ENCODE measurements around the gene RFX3.

RFX3 gene

GRCh38 chr9:3239240-3239639, 286.6 kb downstream of the RFX3 start:
- H3K4me1 ChIP-seq (ENCODE audit: control insufficient read depth in 2 of 2, insufficient read depth in 1 of 2, low read depth in 1 of 2, low read length in 2 of 2) = peaks cover 2 to 3% of the 10 kb centered on the region in 2 donors
- no peak overlapping the region for H2BK12ac ChIP-seq (ENCODE audit: low read length)
- H3K9me3 ChIP-seq (replicated peaks in 1 of 2; ENCODE audit: control insufficient read depth in 2 of 2, insufficient read depth in 1 of 2, low read depth in 1 of 2, low read length in 2 of 2) = no peaks in the 10 kb centered on the region
- H3K4me2 ChIP-seq (ENCODE audit: insufficient read depth, low read length, poor library complexity, severe bottlenecking) = no peak overlapping the region
- no peak overlapping the region for H2BK120ac ChIP-seq (ENCODE audit: low read depth, low read length)
- no peak overlapping the region for H2BK15ac ChIP-seq (ENCODE audit: low read length)
- no CpG with 5 or more reads among the region's 4 CpGs for WGBS, 2 donors (ENCODE audit: extremely low coverage in 2 of 2, insufficient read length in 2 of 2, insufficient replicate concordance in 1 of 2)
- H2BK5ac ChIP-seq (ENCODE audit: low read length) = no peak overlapping the region
- H3K4ac ChIP-seq (ENCODE audit: low read length) = no peak overlapping the region
- H4K8ac ChIP-seq (ENCODE audit: low read depth, low read length) = no peak overlapping the region
- H2AK5ac ChIP-seq (ENCODE audit: low read depth, low read length) = no peak overlapping the region
- no peak overlapping the region for H3K9ac ChIP-seq (ENCODE audit: low read depth, low read length, poor library complexity)
- H3K18ac ChIP-seq (ENCODE audit: low read length) = no peak overlapping the region
- H4K91ac ChIP-seq (ENCODE audit: low read depth, low read length, poor library complexity) = no peak overlapping the region
- H3K36me3 ChIP-seq (replicated peaks in 1 of 2; ENCODE audit: control insufficient read depth in 2 of 2, insufficient read depth in 2 of 2, low read length in 2 of 2) = peaks cover 3 to 57% of the 10 kb centered on the region in 2 donors
- no peak overlapping the region for H3K14ac ChIP-seq (ENCODE audit: low read length)
- H3K23ac ChIP-seq (ENCODE audit: low read depth, low read length, poor library complexity) = no peak overlapping the region
- no peak for DNase-seq (ENCODE audit: low spot score)
- no peak overlapping the region for H2AFZ ChIP-seq (ENCODE audit: low read length)
- no peak overlapping the region for H3K4me3 ChIP-seq (ENCODE audit: low read length in 2 of 2)
- H3K27me3 ChIP-seq (ENCODE audit: control insufficient read depth in 3 of 3, insufficient read depth in 3 of 3, low read depth in 1 of 3, low read length in 3 of 3) = no peaks in the 10 kb centered on the region
- H3K79me1 ChIP-seq (ENCODE audit: low read depth, low read length) = peaks cover 2% of the 10 kb centered on the region
- H3K27ac ChIP-seq (replicated peaks; ENCODE audit: low read length) = no peak overlapping the region

GRCh38 chr9:3238236-3238635, 287.6 kb downstream of the RFX3 start:
- H3K4me2 ChIP-seq (ENCODE audit: insufficient read depth, low read length, poor library complexity, severe bottlenecking) = no peak overlapping the region
- no peaks in the 10 kb centered on the region for H3K27me3 ChIP-seq (ENCODE audit: control insufficient read depth in 3 of 3, insufficient read depth in 3 of 3, low read depth in 1 of 3, low read length in 3 of 3)
- no peak for DNase-seq (ENCODE audit: low spot score)
- H3K4me3 ChIP-seq (ENCODE audit: low read length in 2 of 2) = no peak overlapping the region
- peaks cover 2% of the 10 kb centered on the region for H3K79me1 ChIP-seq (ENCODE audit: low read depth, low read length)
- no peaks in the 10 kb centered on the region for H3K9me3 ChIP-seq (replicated peaks in 1 of 2; ENCODE audit: control insufficient read depth in 2 of 2, insufficient read depth in 1 of 2, low read depth in 1 of 2, low read length in 2 of 2)
- H3K4me1 ChIP-seq (ENCODE audit: control insufficient read depth in 2 of 2, insufficient read depth in 1 of 2, low read depth in 1 of 2, low read length in 2 of 2) = peaks cover 2 to 3% of the 10 kb centered on the region in 2 donors
- H2AK5ac ChIP-seq (ENCODE audit: low read depth, low read length) = no peak overlapping the region
- no peak overlapping the region for H2AFZ ChIP-seq (ENCODE audit: low read length)
- H3K9ac ChIP-seq (ENCODE audit: low read depth, low read length, poor library complexity) = no peak overlapping the region
- no peak overlapping the region for H4K91ac ChIP-seq (ENCODE audit: low read depth, low read length, poor library complexity)
- no peak overlapping the region for H3K27ac ChIP-seq (replicated peaks; ENCODE audit: low read length)
- no peak overlapping the region for H2BK5ac ChIP-seq (ENCODE audit: low read length)
- no peak overlapping the region for H3K14ac ChIP-seq (ENCODE audit: low read length)
- H3K18ac ChIP-seq (ENCODE audit: low read length) = no peak overlapping the region
- no CpG with 5 or more reads among the region's 4 CpGs for WGBS, 2 donors (ENCODE audit: extremely low coverage in 2 of 2, insufficient read length in 2 of 2, insufficient replicate concordance in 1 of 2)
- peaks cover 3 to 60% of the 10 kb centered on the region in 2 donors for H3K36me3 ChIP-seq (replicated peaks in 1 of 2; ENCODE audit: control insufficient read depth in 2 of 2, insufficient read depth in 2 of 2, low read length in 2 of 2)
- no peak overlapping the region for H2BK12ac ChIP-seq (ENCODE audit: low read length)
- H2BK15ac ChIP-seq (ENCODE audit: low read length) = no peak overlapping the region
- H3K23ac ChIP-seq (ENCODE audit: low read depth, low read length, poor library complexity) = no peak overlapping the region
- H3K4ac ChIP-seq (ENCODE audit: low read length) = no peak overlapping the region
- H2BK120ac ChIP-seq (ENCODE audit: low read depth, low read length) = no peak overlapping the region
- H4K8ac ChIP-seq (ENCODE audit: low read depth, low read length) = no peak overlapping the region

GRCh38 chr9:3237121-3237520, 288.7 kb downstream of the RFX3 start:
- H4K91ac ChIP-seq (ENCODE audit: low read depth, low read length, poor library complexity) = no peak overlapping the region
- peaks cover 2% of the 10 kb centered on the region for H3K79me1 ChIP-seq (ENCODE audit: low read depth, low read length)
- no peaks in the 10 kb centered on the region for H3K27me3 ChIP-seq (ENCODE audit: control insufficient read depth in 3 of 3, insufficient read depth in 3 of 3, low read depth in 1 of 3, low read length in 3 of 3)
- no peak overlapping the region for H2BK15ac ChIP-seq (ENCODE audit: low read length)
- H2BK12ac ChIP-seq (ENCODE audit: low read length) = no peak overlapping the region
- no peak overlapping the region for H3K23ac ChIP-seq (ENCODE audit: low read depth, low read length, poor library complexity)
- no peak overlapping the region for H3K14ac ChIP-seq (ENCODE audit: low read length)
- H2AFZ ChIP-seq (ENCODE audit: low read length) = no peak overlapping the region
- no peak overlapping the region for H4K8ac ChIP-seq (ENCODE audit: low read depth, low read length)
- H3K4me1 ChIP-seq (ENCODE audit: control insufficient read depth in 2 of 2, insufficient read depth in 1 of 2, low read depth in 1 of 2, low read length in 2 of 2) = peaks cover 2 to 3% of the 10 kb centered on the region in 2 donors
- H3K9ac ChIP-seq (ENCODE audit: low read depth, low read length, poor library complexity) = no peak overlapping the region
- H3K9me3 ChIP-seq (replicated peaks in 1 of 2; ENCODE audit: control insufficient read depth in 2 of 2, insufficient read depth in 1 of 2, low read depth in 1 of 2, low read length in 2 of 2) = no peaks in the 10 kb centered on the region
- no peak overlapping the region for H3K27ac ChIP-seq (replicated peaks; ENCODE audit: low read length)
- no peak overlapping the region for H3K4me2 ChIP-seq (ENCODE audit: insufficient read depth, low read length, poor library complexity, severe bottlenecking)
- H3K4me3 ChIP-seq (ENCODE audit: low read length in 2 of 2) = no peak overlapping the region
- DNase-seq (ENCODE audit: low spot score) = no peak
- H2BK5ac ChIP-seq (ENCODE audit: low read length) = no peak overlapping the region
- H2AK5ac ChIP-seq (ENCODE audit: low read depth, low read length) = no peak overlapping the region
- no peak overlapping the region for H2BK120ac ChIP-seq (ENCODE audit: low read depth, low read length)
- peaks cover 3 to 69% of the 10 kb centered on the region in 2 donors for H3K36me3 ChIP-seq (replicated peaks in 1 of 2; ENCODE audit: control insufficient read depth in 2 of 2, insufficient read depth in 2 of 2, low read length in 2 of 2)
- no peak overlapping the region for H3K18ac ChIP-seq (ENCODE audit: low read length)
- no peak overlapping the region for H3K4ac ChIP-seq (ENCODE audit: low read length)

GRCh38 chr9:3235497-3235896, 290.3 kb downstream of the RFX3 start:
- WGBS, 2 donors (ENCODE audit: extremely low coverage in 2 of 2, insufficient read length in 2 of 2, insufficient replicate concordance in 1 of 2) = no CpG with 5 or more reads among the region's 1 CpG
- H3K4me2 ChIP-seq (ENCODE audit: insufficient read depth, low read length, poor library complexity, severe bottlenecking) = no peak overlapping the region
- no peaks in the 10 kb centered on the region for H3K4me1 ChIP-seq (ENCODE audit: control insufficient read depth in 2 of 2, insufficient read depth in 1 of 2, low read depth in 1 of 2, low read length in 2 of 2)
- no peak overlapping the region for H3K14ac ChIP-seq (ENCODE audit: low read length)
- no peak overlapping the region for H3K23ac ChIP-seq (ENCODE audit: low read depth, low read length, poor library complexity)
- H2BK5ac ChIP-seq (ENCODE audit: low read length) = no peak overlapping the region
- no peak overlapping the region for H4K91ac ChIP-seq (ENCODE audit: low read depth, low read length, poor library complexity)
- no peak overlapping the region for H3K4ac ChIP-seq (ENCODE audit: low read length)
- peaks cover 2% of the 10 kb centered on the region for H3K79me1 ChIP-seq (ENCODE audit: low read depth, low read length)
- no peak overlapping the region for H2BK120ac ChIP-seq (ENCODE audit: low read depth, low read length)
- no peak overlapping the region for H2BK15ac ChIP-seq (ENCODE audit: low read length)
- no peak overlapping the region for H3K9ac ChIP-seq (ENCODE audit: low read depth, low read length, poor library complexity)
- H2BK12ac ChIP-seq (ENCODE audit: low read length) = no peak overlapping the region
- no peak overlapping the region for H3K27ac ChIP-seq (replicated peaks; ENCODE audit: low read length)
- H2AK5ac ChIP-seq (ENCODE audit: low read depth, low read length) = no peak overlapping the region
- DNase-seq (ENCODE audit: low spot score) = no peak
- peaks cover 3 to 73% of the 10 kb centered on the region in 2 donors for H3K36me3 ChIP-seq (replicated peaks in 1 of 2; ENCODE audit: control insufficient read depth in 2 of 2, insufficient read depth in 2 of 2, low read length in 2 of 2)
- H2AFZ ChIP-seq (ENCODE audit: low read length) = no peak overlapping the region
- no peak overlapping the region for H3K4me3 ChIP-seq (ENCODE audit: low read length in 2 of 2)
- H3K18ac ChIP-seq (ENCODE audit: low read length) = no peak overlapping the region
- no peaks in the 10 kb centered on the region for H3K27me3 ChIP-seq (ENCODE audit: control insufficient read depth in 3 of 3, insufficient read depth in 3 of 3, low read depth in 1 of 3, low read length in 3 of 3)
- H4K8ac ChIP-seq (ENCODE audit: low read depth, low read length) = no peak overlapping the region
- no peaks in the 10 kb centered on the region for H3K9me3 ChIP-seq (replicated peaks in 1 of 2; ENCODE audit: control insufficient read depth in 2 of 2, insufficient read depth in 1 of 2, low read depth in 1 of 2, low read length in 2 of 2)
